Stomach smooth muscle (tissue), 2 donors: Measurements from ENCODE around the gene FOXD1.

ENCODE experiments used
- H3K27ac ChIP-seq: one replicate; pipeline ENCODE4 v1.7.0; 2013; ENCODE audit warnings: mild to moderate bottlenecking, low read length, inconsistent platforms
- H3K27me3 ChIP-seq, 2 donors: one replicate each; pipeline ENCODE4 v1.7.0; 2013; ENCODE audit warnings: low read length in 2 of 2; ENCODE audit not compliant: insufficient read depth in 2 of 2, control insufficient read depth in 1 of 2
- H3K36me3 ChIP-seq, 2 donors: one replicate each; pipeline ENCODE4 v1.7.0; 2013; ENCODE audit warnings: low read length in 2 of 2; ENCODE audit not compliant: control insufficient read depth in 2 of 2, insufficient read depth in 2 of 2
- H3K4me1 ChIP-seq: one replicate; pipeline ENCODE4 v1.7.0; 2013; ENCODE audit warnings: low read length; ENCODE audit not compliant: control insufficient read depth, insufficient read depth
- H3K4me3 ChIP-seq, 2 donors: one replicate each; pipeline ENCODE4 v1.7.0; 2013; ENCODE audit warnings: low read length in 2 of 2
- H3K9ac ChIP-seq, 2 donors: one replicate each; pipeline ENCODE4 v1.7.0; 2013; ENCODE audit warnings: low read length in 2 of 2, mild to moderate bottlenecking in 1 of 2
- H3K9me3 ChIP-seq, 2 donors: one replicate each; pipeline ENCODE4 v1.7.0; 2013; ENCODE audit warnings: low read length in 2 of 2; ENCODE audit not compliant: control insufficient read depth in 2 of 2
- donor health status: healthy.
- donor health status: Pancreatic carcinoma.

Gene FOXD1

GRCh38 chr5:73433272-73433981 is 15.2 kb downstream of the FOXD1 start:
- Histone ChIP-seq H3K27me3 (peaks cover 33 to 52% of the 10 kb centered on the region in 2 donors), H3K9ac (no peak overlapping the region), H3K36me3 (no peaks in the 10 kb centered on the region), H3K9me3 (no peaks in the 10 kb centered on the region), H3K4me1 (peaks cover 15% of the 10 kb centered on the region), H3K4me3 (no peak overlapping the region), H3K27ac (no peak overlapping the region)

DNA sequence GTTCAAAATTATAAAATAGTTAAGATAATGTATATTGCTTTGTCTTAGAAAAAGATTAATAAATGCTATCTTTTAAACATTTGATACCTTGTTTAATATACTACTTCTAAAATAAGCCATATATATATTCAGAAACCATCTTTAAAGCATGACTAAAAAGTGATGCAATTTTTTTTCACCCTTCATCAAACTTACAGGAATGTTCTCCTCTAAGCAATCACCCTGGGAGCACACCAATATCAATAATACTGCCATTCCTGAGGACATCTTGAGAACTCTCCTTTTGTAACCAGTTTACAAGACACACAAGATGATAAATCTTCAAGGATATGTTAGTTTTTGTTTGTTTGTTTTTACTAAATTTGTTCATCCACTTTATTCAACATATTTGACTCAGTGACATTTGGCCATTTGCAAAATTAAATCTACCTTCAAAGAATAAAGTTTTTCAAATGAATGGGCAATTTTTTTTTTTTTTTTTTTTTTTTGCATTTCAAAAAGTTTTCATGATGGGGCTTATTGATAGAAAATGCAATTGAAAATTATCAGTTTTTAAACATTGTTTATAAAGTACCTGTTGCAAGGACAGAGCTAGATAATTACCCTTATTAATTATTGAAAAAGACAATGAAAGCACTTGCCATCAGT is 17.2 kb downstream of the FOXD1 start:
- Histone ChIP-seq H3K27me3 (peaks cover 22 to 31% of the 10 kb centered on the region in 2 donors), H3K36me3 (no peaks in the 10 kb centered on the region)

DNA sequence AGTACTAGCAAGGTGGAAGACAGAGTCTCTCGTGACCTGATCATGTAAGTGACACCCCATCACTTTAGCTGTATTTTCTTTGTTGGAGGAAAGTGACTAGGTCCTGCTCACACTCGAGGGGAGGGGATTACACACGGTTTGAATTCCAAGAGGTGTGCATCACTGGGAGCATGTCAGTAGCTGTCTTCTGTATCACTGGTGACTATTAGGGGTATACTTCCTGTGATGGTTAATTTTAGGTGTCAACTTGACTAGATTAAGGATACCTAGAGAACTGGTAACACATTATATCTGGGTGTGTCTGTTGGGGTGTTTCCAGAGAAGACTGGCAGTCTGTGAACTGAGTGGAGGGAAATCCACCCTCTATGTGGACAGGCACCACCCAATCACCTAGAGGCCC is 22.5 kb downstream of the FOXD1 start:
- Histone ChIP-seq H3K27me3 (peaks cover 29 to 31% of the 10 kb centered on the region in 2 donors), H3K27ac (no peak overlapping the region)

More for the DNA sequence above, 17.2 kb downstream of the FOXD1 start:
- Histone ChIP-seq H3K27ac (no peak overlapping the region), H3K4me1 (peaks cover under 1% of the 10 kb centered on the region), H3K4me3 (no peak overlapping the region), H3K9me3 (no peaks in the 10 kb centered on the region), H3K9ac (no peak overlapping the region)

GRCh38 chr5:73424556-73424977 is 24.0 kb downstream of the FOXD1 start:
- no peak overlapping the region for H3K9ac ChIP-seq
- H3K9me3 ChIP-seq: no peaks in the 10 kb centered on the region
- peaks cover 39 to 42% of the 10 kb centered on the region in 2 donors for H3K27me3 ChIP-seq
- H3K27ac ChIP-seq: no peak overlapping the region
- no peaks in the 10 kb centered on the region for H3K36me3 ChIP-seq
- H3K4me3 ChIP-seq: no peak overlapping the region
- H3K4me1 ChIP-seq: peaks cover 6% of the 10 kb centered on the region

More for the DNA sequence above, 22.5 kb downstream of the FOXD1 start:
- no peak overlapping the region for H3K4me3 ChIP-seq
- no peaks in the 10 kb centered on the region for H3K9me3 ChIP-seq
- H3K9ac ChIP-seq: no peak overlapping the region
- no peaks in the 10 kb centered on the region for H3K4me1 ChIP-seq
- H3K36me3 ChIP-seq: no peaks in the 10 kb centered on the region

DNA sequence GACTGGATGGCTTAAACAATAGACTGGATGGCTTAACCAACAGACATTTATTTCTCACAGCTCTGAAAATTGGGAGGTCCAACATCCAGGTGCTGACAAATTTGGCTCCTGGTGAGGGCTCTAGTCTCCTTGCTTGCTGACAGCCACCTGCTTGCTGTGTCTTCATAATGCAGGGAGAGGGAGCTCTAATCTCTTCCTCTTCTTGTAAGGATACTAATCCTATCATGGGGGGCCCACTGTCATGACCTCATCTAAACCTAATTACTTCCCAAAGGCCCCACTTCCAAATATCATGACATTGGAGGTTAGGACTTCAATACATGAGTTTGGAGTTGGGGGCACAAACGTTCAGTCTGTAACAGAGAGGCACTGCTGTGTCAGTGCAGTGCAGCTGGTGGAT is 26.4 kb downstream of the FOXD1 start:
- no peak overlapping the region for H3K4me3 ChIP-seq
- H3K36me3 ChIP-seq: no peaks in the 10 kb centered on the region
- no peak overlapping the region for H3K27ac ChIP-seq
- H3K27me3 ChIP-seq: peaks cover 54 to 56% of the 10 kb centered on the region in 2 donors
- no peaks in the 10 kb centered on the region for H3K9me3 ChIP-seq
- H3K9ac ChIP-seq: no peak overlapping the region
- H3K4me1 ChIP-seq: peaks cover 9% of the 10 kb centered on the region

DNA sequence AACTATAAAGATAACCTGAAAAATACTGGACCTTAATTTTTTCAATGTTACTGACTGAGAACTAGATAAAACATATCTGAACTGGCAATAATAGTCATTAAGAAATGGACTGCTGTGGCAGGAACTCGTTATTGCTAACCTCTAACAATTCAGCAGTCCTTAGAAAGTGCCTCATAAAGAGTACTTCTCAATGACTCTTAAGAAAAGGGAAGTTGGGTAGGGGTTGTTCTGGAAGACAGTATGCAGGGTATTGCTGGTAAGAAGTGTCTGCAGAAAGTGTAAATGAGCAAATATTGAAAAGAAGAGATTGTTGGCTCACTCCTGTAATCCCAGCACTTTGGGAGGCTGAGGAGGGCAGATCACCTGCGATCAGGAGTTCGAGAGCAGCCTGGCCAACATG is 27.9 kb downstream of the FOXD1 start:
- Histone ChIP-seq H3K4me3 (no peak overlapping the region), H3K9me3 (no peaks in the 10 kb centered on the region), H3K27ac (no peak overlapping the region), H3K27me3 (peaks cover 51 to 59% of the 10 kb centered on the region in 2 donors), H3K9ac (no peak overlapping the region), H3K36me3 (no peaks in the 10 kb centered on the region), H3K4me1 (peaks cover 9% of the 10 kb centered on the region)

GRCh38 chr5:73419465-73420390 is 28.8 kb downstream of the FOXD1 start:
- Histone ChIP-seq H3K4me3 (peak overlapping the region; percentile 8 to 63), H3K27me3 (peaks cover 50 to 64% of the 10 kb centered on the region in 2 donors), H3K27ac (no peak overlapping the region), H3K9me3 (no peaks in the 10 kb centered on the region), H3K36me3 (no peaks in the 10 kb centered on the region), H3K9ac (no peak overlapping the region), H3K4me1 (peaks cover 9% of the 10 kb centered on the region)

GRCh38 chr5:73419117-73419464 is 29.5 kb downstream of the FOXD1 start:
- no peak overlapping the region for H3K27ac ChIP-seq

GRCh38 chr5:73418244-73418691 is 30.3 kb downstream of the FOXD1 start:
- no peak overlapping the region for H3K4me3 ChIP-seq
- H3K9ac ChIP-seq: no peak overlapping the region
- peaks cover 50 to 58% of the 10 kb centered on the region in 2 donors for H3K27me3 ChIP-seq
- H3K36me3 ChIP-seq: no peaks in the 10 kb centered on the region
- peaks cover 9% of the 10 kb centered on the region for H3K4me1 ChIP-seq
- no peak overlapping the region for H3K27ac ChIP-seq
- no peaks in the 10 kb centered on the region for H3K9me3 ChIP-seq

More at GRCh38 chr5:73419117-73419464, 29.5 kb downstream of the FOXD1 start:
- Histone ChIP-seq H3K9me3 (no peaks in the 10 kb centered on the region), H3K36me3 (no peaks in the 10 kb centered on the region), H3K27me3 (peaks cover 50 to 62% of the 10 kb centered on the region in 2 donors), H3K9ac (no peak overlapping the region), H3K4me3 (peak overlapping the region in 1 of 2 donors; percentile 63), H3K4me1 (peaks cover 9% of the 10 kb centered on the region)

GRCh38 chr5:73417303-73418034 is 31.1 kb downstream of the FOXD1 start:
- Histone ChIP-seq H3K9me3 (no peaks in the 10 kb centered on the region), H3K9ac (no peak overlapping the region), H3K4me1 (peaks cover 9% of the 10 kb centered on the region), H3K4me3 (no peak overlapping the region), H3K27ac (no peak overlapping the region), H3K27me3 (peaks cover 47 to 57% of the 10 kb centered on the region in 2 donors), H3K36me3 (no peaks in the 10 kb centered on the region)
